ENCODE measurements around the gene BCAR3.
"Not testable (repeated sequence)": the region's sequence is repeated elsewhere in the genome, so short reads cannot be mapped to it uniquely, and the experiment has no call there.

BCAR3 gene

DNA sequence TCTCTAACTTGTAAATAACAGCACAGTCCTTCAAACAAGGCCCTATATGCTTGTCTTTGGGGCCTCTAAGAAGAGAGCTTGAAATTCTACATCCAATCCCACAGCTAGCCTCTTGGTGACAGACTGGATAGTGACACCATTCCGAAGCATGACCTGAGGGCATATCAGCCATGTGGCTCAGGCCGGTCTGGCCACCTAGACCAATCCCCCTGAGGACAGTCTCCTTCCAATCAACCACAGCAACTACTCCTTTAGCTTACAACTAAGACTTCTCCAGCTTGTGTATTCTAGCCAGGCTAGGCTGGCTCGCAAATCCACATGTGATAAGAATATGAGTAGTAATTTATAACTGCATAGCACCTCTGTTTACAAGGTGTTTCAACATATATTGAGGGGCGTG, 14.0 kb downstream of the BCAR3 start:
- no peak for DNase-seq

DNA sequence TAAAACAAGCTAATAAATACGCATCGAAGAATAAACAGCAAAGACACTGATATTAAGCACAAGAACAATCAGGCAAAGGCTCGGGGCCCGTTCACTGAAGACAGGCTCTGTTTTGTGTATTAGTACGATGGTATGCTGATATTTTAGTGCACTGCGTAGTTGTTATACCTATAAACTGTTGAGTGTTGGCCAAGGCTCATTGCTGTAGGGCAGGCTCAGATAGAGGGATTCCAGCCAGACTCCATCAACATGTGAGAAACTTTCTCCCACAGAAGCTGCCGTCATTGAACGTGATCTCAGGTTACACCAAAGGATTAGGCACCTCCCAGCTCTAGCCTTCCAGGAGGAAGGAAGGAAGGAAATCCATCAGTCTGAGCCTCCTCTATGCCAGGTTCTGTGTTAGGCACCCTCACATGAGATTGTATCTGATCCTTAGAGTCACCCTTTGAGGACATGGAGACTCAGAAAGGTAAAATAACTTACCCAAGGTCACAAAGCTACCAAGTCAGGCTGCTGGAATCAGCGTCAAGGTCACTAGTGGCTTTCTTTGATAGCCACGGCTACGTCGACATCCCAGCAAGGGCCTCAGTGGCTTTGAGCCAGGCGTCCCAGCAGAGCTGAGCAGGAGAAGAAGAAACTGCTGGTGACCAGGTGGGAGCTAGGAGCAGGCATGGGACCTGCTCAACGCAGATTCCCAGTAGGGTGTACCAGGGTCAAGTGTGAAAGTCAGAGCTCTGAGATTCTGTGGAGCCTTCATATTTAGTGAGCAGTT, 14.8 kb downstream of the BCAR3 start:
- no peak for DNase-seq

- no peak for DNase-seq
Observed at GRCh38 chr1:93665015-93665414, 16.6 kb downstream of the BCAR3 start.

GRCh38 chr1:93663208-93663614, 18.4 kb downstream of the BCAR3 start:
- DNase-seq, result no peak

DNA sequence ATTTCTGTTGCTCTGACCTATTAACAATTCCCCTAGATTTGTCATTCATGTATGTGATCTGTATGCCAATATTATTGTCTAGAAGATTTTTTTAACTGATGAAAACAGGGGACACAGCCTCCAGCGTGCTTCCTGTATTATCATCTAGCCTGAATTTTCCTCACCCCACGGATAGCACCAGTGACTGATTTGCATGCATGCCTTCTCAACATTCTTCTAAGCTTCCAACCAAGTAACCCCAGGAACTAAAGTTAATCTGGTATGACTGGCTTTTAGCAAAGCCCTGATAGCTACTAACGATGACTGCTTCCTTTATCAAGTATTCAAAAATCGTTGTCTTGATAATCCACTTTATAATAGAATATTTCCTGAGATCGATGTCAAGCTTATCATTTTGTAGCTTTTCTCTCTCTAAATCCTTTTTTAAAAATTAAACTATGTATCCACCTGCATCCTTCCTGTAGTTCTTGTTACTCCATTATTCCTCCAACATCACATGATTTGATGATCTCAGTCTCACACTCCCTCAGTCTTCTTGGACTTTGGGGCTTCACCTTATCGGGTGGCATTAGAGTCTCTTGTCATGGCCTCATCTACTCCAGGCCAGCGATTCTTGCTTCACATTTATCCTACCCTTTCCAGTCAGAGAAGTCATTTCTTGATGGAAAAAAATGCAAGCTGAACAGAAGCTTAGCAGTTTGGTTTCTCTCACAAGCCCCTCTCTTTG, 19.0 kb downstream of the BCAR3 start:
- no peak for DNase-seq

DNA sequence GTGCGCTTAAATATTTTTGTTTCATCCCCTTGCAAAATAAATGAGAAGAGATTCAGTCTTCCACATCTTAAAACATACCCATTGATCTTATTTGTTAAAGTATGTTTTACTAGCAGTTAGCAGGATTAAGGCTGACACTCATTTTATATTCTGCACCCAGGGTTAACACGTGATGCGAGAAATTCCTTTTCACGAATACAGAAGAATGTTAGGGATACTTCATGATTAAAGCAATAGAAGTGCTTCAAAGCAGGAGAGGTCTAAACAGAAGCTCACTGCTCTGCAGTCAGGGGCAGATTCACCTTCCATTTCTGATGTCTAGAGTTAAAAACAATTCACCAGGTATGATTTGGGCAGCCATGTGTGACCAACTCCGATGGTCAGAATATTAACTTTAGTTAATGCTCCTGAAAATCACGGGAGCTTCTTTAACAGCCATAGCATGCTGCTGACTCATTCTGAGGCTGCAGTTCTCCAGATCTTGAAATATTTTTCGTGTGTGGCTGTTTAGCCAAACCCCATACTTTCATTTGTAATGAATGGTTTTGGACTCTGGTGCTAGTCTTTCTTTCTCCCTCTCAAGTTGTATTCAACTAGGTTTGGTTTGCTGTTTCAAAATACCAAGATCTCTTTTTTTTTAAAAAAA, 19.7 kb downstream of the BCAR3 start:
- no peak for DNase-seq

- DNase-seq, result not testable (repeated sequence)
Observed at GRCh38 chr1:93661341-93661740, 20.3 kb downstream of the BCAR3 start.

DNA sequence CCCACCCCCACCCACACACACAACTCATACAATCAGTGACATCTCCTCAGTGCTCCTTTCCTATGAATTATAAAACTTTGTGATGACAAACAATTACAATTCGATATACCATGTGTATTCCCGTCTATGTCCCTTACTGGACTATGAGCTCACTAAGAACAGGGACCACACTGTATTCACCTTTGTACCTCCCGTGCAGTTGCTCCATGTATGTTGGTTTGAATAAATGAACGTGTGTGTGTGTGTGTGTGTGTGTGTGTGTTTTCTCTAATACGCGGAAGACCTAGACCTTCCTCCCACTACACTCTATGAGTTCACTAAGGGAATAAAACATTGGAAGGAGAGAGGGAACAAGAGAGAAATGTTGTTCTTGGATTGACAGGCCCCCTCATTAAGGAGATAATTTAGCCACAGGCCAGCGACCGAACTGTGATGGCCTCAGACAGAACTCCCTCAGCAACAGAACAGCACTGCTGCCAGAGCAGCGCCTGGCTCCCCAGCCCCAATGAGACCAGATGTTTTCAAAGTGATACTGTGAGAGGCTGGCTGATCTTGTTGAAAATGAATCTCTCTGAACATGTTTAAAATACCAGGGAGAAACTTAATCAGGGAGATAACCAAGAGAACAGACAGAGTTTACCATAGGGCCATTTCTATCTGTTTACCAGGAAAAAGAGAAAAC, 21.7 kb downstream of the BCAR3 start:
- no peak for DNase-seq

DNA sequence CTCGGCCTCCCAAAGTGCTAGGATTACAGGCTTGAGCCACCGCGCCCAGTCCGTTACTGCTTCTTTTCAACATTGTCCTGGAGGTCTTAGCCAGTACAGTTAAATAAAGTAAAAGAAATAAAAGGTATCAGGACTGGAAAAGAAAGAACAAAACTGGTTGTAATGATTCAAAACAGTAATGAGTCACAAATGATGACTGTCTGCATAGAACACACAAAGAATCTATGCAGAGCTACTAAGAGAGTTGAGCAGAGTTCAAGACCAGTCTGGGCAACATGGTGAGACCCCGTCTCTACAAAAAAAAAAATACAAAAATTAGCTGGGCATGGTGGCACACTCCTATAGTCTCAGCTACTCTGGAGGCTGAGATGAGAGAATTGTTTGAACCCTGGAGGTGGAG, 23.4 kb downstream of the BCAR3 start:
- no peak for DNase-seq

GRCh38 chr1:93656491-93656890, 25.1 kb downstream of the BCAR3 start:
- no peak for DNase-seq

DNA sequence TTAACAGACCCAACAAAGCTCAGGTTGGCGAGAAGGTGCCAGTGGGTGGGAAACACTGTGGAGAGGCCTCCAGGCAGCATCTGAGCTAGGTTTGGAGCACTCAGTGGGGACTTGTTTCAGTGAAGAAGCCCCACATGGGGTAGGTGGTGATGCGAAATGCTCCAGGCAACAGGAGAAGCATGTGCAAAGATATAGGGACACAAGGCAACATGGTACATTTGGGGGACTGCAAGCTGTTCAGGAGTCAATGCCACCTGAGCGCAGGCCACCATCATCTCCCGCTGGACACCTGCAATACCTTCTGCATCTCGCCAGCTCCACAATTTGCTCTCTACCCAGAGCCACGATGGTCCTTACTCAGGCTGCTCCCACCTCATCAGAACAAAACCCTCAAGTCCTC, 28.0 kb downstream of the BCAR3 start:
- no peak for DNase-seq

DNA sequence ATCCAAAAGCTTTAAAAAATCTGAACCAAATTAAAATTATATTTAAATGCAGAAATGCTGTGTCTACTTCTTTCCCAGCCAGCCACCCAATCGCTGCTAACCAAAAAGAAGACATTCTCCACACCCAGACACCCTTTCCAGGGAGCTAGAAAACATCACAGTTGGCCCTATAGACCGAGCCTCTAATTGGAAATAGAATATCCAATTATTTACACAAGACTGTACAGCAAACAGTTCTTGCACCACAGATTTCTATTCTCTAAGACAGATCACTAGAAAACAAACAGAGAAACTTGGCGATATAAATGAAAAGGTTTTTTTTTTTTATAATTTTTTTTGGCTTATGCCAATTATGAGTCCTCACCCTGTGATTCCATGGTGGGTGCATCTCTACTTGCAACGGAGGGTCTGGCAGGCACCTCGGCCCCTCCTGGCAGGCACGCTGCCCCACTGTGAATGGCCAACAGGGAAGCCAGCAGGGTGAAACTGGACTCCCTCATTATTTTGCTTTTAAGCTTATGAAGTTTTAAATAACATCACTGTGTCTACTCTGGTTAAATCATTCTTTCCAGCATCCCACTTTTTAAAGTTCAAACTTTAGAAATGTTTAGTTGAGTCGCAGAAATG, 29.2 kb downstream of the BCAR3 start:
- no peak for DNase-seq

DNA sequence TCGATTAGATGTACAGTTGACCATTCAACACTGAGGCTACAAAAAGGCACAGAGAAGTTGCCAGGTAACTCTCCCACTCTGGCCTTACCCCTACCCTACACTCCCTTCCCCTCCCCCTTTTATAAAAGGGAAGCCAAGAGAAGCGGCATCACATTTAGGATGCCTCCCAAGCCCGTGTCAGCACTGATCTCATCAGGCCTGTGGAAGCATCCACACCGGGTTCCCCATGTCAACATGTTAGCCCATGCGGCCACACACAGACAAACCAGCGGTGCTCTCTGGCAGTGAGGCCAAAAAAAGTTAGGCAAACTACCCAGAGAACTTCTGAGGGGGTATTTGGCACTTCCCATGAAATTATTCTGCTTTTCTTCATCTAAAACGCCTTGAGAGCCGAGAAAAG, 29.9 kb downstream of the BCAR3 start:
- no peak for DNase-seq

GRCh38 chr1:93650159-93650558, 31.5 kb downstream of the BCAR3 start:
- DNase-seq, result not testable (repeated sequence)

GRCh38 chr1:93649231-93649630, 32.4 kb downstream of the BCAR3 start:
- DNase-seq, result no peak

- no peak for DNase-seq
Observed at GRCh38 chr1:93648656-93649055, 33.0 kb downstream of the BCAR3 start.

- no peak for DNase-seq
Observed at GRCh38 chr1:93641527-93641926, 40.1 kb downstream of the BCAR3 start.

DNA sequence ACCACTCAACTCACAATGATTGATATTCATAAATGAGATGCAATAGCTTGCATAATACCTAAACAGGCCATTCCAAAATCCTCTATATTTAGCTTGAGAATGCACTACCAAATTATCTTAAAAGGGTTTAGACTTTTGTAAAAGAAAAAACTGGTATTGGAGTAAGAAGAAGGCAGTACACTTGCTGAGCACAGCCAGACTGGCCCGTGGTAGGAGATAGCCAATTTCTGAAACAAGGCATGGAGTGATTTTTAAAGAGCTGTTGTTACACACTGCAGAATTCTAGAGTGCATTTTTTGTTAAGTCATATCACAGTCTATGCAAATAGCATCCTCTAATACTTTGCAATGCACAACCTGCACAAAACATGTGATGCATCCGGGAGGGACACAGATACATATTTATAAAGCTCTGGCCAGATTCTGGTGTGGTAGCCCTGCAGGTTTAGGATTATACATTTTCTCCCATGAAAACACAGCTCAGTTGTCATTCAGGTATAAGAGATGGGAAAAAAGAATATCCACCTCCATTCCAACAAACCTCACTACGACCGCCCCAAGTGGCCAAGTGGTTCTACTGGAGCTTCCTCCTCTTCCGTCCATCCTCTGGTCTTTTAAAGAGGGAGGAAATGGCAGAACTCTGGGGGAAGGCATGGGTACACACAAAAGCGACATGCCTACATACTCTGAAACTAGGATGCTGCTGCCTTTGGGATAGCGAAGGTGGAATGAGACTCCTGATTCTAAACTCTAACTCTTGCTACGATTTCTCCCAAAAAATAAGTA, 40.8 kb downstream of the BCAR3 start:
- DNase-seq, result no peak

GRCh38 chr1:93638981-93639380, 42.7 kb downstream of the BCAR3 start:
- no peak for DNase-seq

DNA sequence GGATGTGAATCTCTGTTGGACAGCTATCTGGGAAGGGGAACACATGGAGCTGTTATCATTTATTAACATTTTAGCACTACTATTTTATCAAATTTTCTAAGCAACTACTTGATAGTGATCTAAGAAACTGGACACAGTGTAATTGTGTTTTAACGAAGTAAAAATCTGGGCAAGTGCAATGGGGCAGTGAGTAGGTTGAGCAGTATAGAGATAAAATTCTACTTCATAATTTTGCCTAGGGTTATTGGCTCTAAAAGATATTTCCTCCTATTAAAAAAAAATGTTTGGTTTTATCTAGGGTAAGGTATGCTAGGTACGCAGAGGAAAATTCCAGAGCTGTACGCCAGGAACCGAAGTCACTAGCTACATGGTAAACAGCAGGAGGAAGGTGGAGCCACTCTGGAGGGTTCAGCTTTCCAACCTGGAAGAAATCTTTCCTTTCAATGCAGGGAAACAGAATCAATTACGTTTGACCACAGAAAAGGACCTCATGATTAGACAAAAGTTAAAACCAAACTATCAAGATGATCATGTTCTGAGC, 43.3 kb downstream of the BCAR3 start:
- no peak for DNase-seq

- no peak for DNase-seq
Observed at GRCh38 chr1:93636712-93637111, 44.9 kb downstream of the BCAR3 start.
